ENCODE data around the gene MBD6. TPM values are rescaled to one million over a fixed set of nuclear protein-coding genes. Genes with fewer than 3 reads are reported as not detected.

Gene MBD6
- total RNA-seq, 1 donor from 2014 or later, result 10.0 TPM

GRCh38 chr12:57552306-57552651 is 29.7 kb downstream of the MBD6 start:
- Histone ChIP-seq H3K36me3 (ENCODE audit: control insufficient read depth, insufficient read depth, low read length) (no peaks in the 10 kb centered on the region), H3K27me3 (ENCODE audit: control insufficient read depth, insufficient read depth, low read length) (peaks cover 8% of the 10 kb centered on the region), H3K4me3 (ENCODE audit: low read depth, low read length) (no peak overlapping the region)
- no peak for DNase-seq (ENCODE audit: low read depth)
- TF ChIP-seq CTCF (IDR thresholded peaks at IDR 0.05; ENCODE audit: insufficient read depth, low read length, poor library complexity, severe bottlenecking), result no peak

- no peak for TF ChIP-seq CTCF (IDR thresholded peaks at IDR 0.05; ENCODE audit: insufficient read depth, low read length, poor library complexity, severe bottlenecking)
- H3K27me3 ChIP-seq (ENCODE audit: control insufficient read depth, insufficient read depth, low read length), result peaks cover 8% of the 10 kb centered on the region
- H3K36me3 ChIP-seq (ENCODE audit: control insufficient read depth, insufficient read depth, low read length), result no peaks in the 10 kb centered on the region
- DNase-seq (ENCODE audit: low read depth), result no peak
- H3K4me3 ChIP-seq (ENCODE audit: low read depth, low read length), result no peak overlapping the region
Measured at GRCh38 chr12:57552835-57553313, 30.2 kb downstream of the MBD6 start.

GRCh38 chr12:57553343-57554202 is 30.9 kb downstream of the MBD6 start:
- no peak for TF ChIP-seq CTCF (IDR thresholded peaks at IDR 0.05; ENCODE audit: insufficient read depth, low read length, poor library complexity, severe bottlenecking)
- no peak for DNase-seq (ENCODE audit: low read depth)
- Histone ChIP-seq H3K4me3 (ENCODE audit: low read depth, low read length) (no peak overlapping the region), H3K36me3 (ENCODE audit: control insufficient read depth, insufficient read depth, low read length) (no peaks in the 10 kb centered on the region), H3K27me3 (ENCODE audit: control insufficient read depth, insufficient read depth, low read length) (peaks cover 6% of the 10 kb centered on the region)

- H3K27me3 ChIP-seq (ENCODE audit: control insufficient read depth, insufficient read depth, low read length), result peaks cover 5% of the 10 kb centered on the region
- no peak for DNase-seq (ENCODE audit: low read depth)
- TF ChIP-seq CTCF (IDR thresholded peaks at IDR 0.05; ENCODE audit: insufficient read depth, low read length, poor library complexity, severe bottlenecking), result no peak
- no peaks in the 10 kb centered on the region for H3K36me3 ChIP-seq (ENCODE audit: control insufficient read depth, insufficient read depth, low read length)
- no peak overlapping the region for H3K4me3 ChIP-seq (ENCODE audit: low read depth, low read length)
Measured at GRCh38 chr12:57554453-57554852, 31.8 kb downstream of the MBD6 start.

GRCh38 chr12:57554897-57555296 is 32.3 kb downstream of the MBD6 start:
- no peak overlapping the region for H3K4me3 ChIP-seq (ENCODE audit: low read depth, low read length)
- no peak for TF ChIP-seq CTCF (IDR thresholded peaks at IDR 0.05; ENCODE audit: insufficient read depth, low read length, poor library complexity, severe bottlenecking)
- peaks cover 5% of the 10 kb centered on the region for H3K27me3 ChIP-seq (ENCODE audit: control insufficient read depth, insufficient read depth, low read length)
- no peaks in the 10 kb centered on the region for H3K36me3 ChIP-seq (ENCODE audit: control insufficient read depth, insufficient read depth, low read length)
- no peak for DNase-seq (ENCODE audit: low read depth)

GRCh38 chr12:57558864-57559263 is 36.2 kb downstream of the MBD6 start:
- Histone ChIP-seq H3K4me3 (ENCODE audit: low read depth, low read length) (no peak overlapping the region), H3K36me3 (ENCODE audit: control insufficient read depth, insufficient read depth, low read length) (no peaks in the 10 kb centered on the region), H3K27me3 (ENCODE audit: control insufficient read depth, insufficient read depth, low read length) (no peaks in the 10 kb centered on the region)
- TF ChIP-seq CTCF (IDR thresholded peaks at IDR 0.05; ENCODE audit: insufficient read depth, low read length, poor library complexity, severe bottlenecking), result no peak
- DNase-seq (ENCODE audit: low read depth), result no peak

Data from kidney epithelial cell (primary cell).